ENCODE data around the gene DBT. TPM values are rescaled to one million over a fixed set of nuclear protein-coding genes. Genes with fewer than 3 reads are reported as not detected.
"Not testable (repeated sequence)": the region's sequence is repeated elsewhere in the genome, so short reads cannot be mapped to it uniquely, and the experiment has no call there.

The DBT gene
- total and polyA plus RNA-seq, 2 experiments from 2014 or later: 5.8 to 9.3 TPM

- peaks cover 37% of the 10 kb centered on the region for H3K36me3 ChIP-seq
- H3K9me3 ChIP-seq (ENCODE audit: low read depth): no peaks in the 10 kb centered on the region
- no peak overlapping the region for H3K4me3 ChIP-seq
- H3K27me3 ChIP-seq: no peaks in the 10 kb centered on the region
- no peak for DNase-seq (ENCODE audit: low read depth in 1 of 2, low spot score in 1 of 2)
- no peaks in the 10 kb centered on the region for H3K4me1 ChIP-seq (ENCODE audit: low read depth)
- TF ChIP-seq, protein P1, sequence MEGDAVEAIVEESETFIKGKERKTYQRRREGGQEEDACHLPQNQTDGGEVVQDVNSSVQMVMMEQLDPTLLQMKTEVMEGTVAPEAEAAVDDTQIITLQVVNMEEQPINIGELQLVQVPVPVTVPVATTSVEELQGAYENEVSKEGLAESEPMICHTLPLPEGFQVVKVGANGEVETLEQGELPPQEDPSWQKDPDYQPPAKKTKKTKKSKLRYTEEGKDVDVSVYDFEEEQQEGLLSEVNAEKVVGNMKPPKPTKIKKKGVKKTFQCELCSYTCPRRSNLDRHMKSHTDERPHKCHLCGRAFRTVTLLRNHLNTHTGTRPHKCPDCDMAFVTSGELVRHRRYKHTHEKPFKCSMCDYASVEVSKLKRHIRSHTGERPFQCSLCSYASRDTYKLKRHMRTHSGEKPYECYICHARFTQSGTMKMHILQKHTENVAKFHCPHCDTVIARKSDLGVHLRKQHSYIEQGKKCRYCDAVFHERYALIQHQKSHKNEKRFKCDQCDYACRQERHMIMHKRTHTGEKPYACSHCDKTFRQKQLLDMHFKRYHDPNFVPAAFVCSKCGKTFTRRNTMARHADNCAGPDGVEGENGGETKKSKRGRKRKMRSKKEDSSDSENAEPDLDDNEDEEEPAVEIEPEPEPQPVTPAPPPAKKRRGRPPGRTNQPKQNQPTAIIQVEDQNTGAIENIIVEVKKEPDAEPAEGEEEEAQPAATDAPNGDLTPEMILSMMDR (IDR thresholded peaks at IDR 0.05; ENCODE audit: low read depth, low read length): no peak
- no peak overlapping the region for H3K27ac ChIP-seq
Observed at GRCh38 chr1:100234432-100234831, 15.2 kb downstream of the DBT start.

- H3K4me3 ChIP-seq; H3K27me3 ChIP-seq; H3K4me1 ChIP-seq (ENCODE audit: low read depth); H3K27ac ChIP-seq; DNase-seq (ENCODE audit: low read depth in 1 of 2, low spot score in 1 of 2); H3K9me3 ChIP-seq (ENCODE audit: low read depth): not testable (repeated sequence)
- H3K36me3 ChIP-seq: peaks cover 40% of the 10 kb centered on the region
Observed at GRCh38 chr1:100233566-100233965, 16.1 kb downstream of the DBT start.

- no peak for DNase-seq (ENCODE audit: low read depth in 1 of 2, low spot score in 1 of 2)
- no peaks in the 10 kb centered on the region for H3K27me3 ChIP-seq
- H3K27ac ChIP-seq: no peak overlapping the region
- H3K9me3 ChIP-seq (ENCODE audit: low read depth): no peaks in the 10 kb centered on the region
- TF ChIP-seq, protein P1 (IDR thresholded peaks at IDR 0.05; ENCODE audit: low read depth, low read length): no peak
- no peak overlapping the region for H3K4me3 ChIP-seq
- H3K36me3 ChIP-seq: peaks cover 43% of the 10 kb centered on the region
- no peaks in the 10 kb centered on the region for H3K4me1 ChIP-seq (ENCODE audit: low read depth)
Observed at GRCh38 chr1:100232156-100232555, 17.5 kb downstream of the DBT start.

- no peaks in the 10 kb centered on the region for H3K4me1 ChIP-seq (ENCODE audit: low read depth)
- H3K4me3 ChIP-seq: no peak overlapping the region
- H3K9me3 ChIP-seq (ENCODE audit: low read depth): no peaks in the 10 kb centered on the region
- H3K27ac ChIP-seq: no peak overlapping the region
- H3K27me3 ChIP-seq: no peaks in the 10 kb centered on the region
- TF ChIP-seq, protein P1 (IDR thresholded peaks at IDR 0.05; ENCODE audit: low read depth, low read length): no peak
- H3K36me3 ChIP-seq: peaks cover 39% of the 10 kb centered on the region
- no peak for DNase-seq (ENCODE audit: low read depth in 1 of 2, low spot score in 1 of 2)
Observed at GRCh38 chr1:100231721-100232120, 17.9 kb downstream of the DBT start.

DNA sequence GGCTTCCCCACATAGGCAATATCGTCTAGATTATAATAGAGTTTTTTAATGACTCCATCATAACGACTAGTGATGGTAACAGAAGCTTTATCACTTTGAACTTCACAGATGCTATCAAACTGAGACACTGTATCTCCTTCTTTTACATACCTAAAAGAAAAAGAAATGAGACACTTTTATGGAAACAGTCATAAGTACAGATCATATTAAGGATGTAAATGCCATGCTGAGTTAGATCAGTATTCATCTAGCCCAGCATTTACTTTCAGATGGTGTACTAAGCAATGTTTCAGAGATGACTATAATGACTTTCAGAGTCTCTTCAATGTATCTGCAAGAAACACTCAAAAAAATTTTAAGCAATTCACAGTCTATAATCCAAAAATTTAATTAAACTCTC is 18.9 kb downstream of the DBT start:
- Histone ChIP-seq H3K36me3 (peaks cover 33% of the 10 kb centered on the region), H3K4me3 (no peak overlapping the region), H3K27ac (no peak overlapping the region), H3K4me1 (ENCODE audit: low read depth) (no peaks in the 10 kb centered on the region), H3K27me3 (no peaks in the 10 kb centered on the region), H3K9me3 (ENCODE audit: low read depth) (no peaks in the 10 kb centered on the region)
- no peak for DNase-seq (ENCODE audit: low read depth in 1 of 2, low spot score in 1 of 2)
- TF ChIP-seq, protein P1 (IDR thresholded peaks at IDR 0.05; ENCODE audit: low read depth, low read length): no peak

DNA sequence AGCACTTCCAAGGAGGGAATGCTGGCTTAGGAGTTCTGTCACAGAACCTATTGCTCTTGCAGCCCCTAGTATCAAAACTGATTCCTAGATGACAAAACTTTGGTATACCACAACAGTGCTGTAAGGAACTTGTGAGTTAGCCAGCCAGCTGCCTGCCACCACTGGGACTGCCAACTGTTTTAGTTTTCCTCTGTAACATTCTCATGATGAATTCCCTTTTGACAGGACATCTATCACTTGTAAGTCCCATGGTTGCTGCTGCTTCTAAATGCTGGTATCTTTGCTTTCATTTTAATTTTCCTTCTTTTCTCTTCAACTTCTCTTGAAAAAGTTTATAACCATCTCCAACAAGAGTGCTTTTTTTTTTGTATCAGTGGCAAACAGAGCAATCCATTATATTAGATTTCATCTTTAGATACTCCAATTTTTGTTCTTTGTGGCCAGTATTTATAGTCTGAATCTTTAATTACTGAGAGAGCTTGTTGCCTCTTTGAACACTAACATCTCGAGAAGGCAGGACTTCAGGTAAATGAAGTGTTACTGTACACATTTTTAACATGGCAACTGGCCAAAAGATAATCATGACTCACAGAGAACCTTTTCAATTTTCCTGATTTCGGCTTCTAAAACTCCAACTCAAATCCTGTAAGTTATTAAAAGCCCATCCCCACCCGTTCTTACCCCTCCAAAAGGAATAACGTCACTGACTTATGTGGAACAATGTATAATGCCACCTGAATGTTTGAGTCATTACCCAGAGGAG is 19.8 kb downstream of the DBT start:
- H3K4me1 ChIP-seq (ENCODE audit: low read depth): no peaks in the 10 kb centered on the region
- no peak for DNase-seq (ENCODE audit: low read depth in 1 of 2, low spot score in 1 of 2)
- TF ChIP-seq, protein P1 (IDR thresholded peaks at IDR 0.05; ENCODE audit: low read depth, low read length): no peak
- H3K9me3 ChIP-seq (ENCODE audit: low read depth): no peaks in the 10 kb centered on the region
- no peak overlapping the region for H3K27ac ChIP-seq
- H3K27me3 ChIP-seq: no peaks in the 10 kb centered on the region
- peaks cover 26% of the 10 kb centered on the region for H3K36me3 ChIP-seq
- no peak overlapping the region for H3K4me3 ChIP-seq
